Daoy (cell line): ENCODE data around the gene LZTS3. TPM values are rescaled to one million over a fixed set of nuclear protein-coding genes. Genes with fewer than 3 reads are reported as not detected.
A peak's percentile ranks its signal among the peaks of the same experiment; 100 is the strongest.
"Not testable (repeated sequence)": the region's sequence is repeated elsewhere in the genome, so short reads cannot be mapped to it uniquely, and the experiment has no call there.

Experiments used
- DNase-seq: peaks from one replicate; pipeline ENCODE4 v3.0.0-alpha.2; 2015; ENCODE audit warnings: low read depth
- total RNA-seq: library from RNA; depleted of rRNA; stranded (reverse); fragments of >200 nt; shearing (Covaris generic); gene quantifications from 2 replicates; pipeline ENCODE4 v1.2.3, GENCODE V29; 2014

LZTS3 gene
- total RNA-seq, 1 experiment from 2014 or later, result 1.1 TPM

DNA sequence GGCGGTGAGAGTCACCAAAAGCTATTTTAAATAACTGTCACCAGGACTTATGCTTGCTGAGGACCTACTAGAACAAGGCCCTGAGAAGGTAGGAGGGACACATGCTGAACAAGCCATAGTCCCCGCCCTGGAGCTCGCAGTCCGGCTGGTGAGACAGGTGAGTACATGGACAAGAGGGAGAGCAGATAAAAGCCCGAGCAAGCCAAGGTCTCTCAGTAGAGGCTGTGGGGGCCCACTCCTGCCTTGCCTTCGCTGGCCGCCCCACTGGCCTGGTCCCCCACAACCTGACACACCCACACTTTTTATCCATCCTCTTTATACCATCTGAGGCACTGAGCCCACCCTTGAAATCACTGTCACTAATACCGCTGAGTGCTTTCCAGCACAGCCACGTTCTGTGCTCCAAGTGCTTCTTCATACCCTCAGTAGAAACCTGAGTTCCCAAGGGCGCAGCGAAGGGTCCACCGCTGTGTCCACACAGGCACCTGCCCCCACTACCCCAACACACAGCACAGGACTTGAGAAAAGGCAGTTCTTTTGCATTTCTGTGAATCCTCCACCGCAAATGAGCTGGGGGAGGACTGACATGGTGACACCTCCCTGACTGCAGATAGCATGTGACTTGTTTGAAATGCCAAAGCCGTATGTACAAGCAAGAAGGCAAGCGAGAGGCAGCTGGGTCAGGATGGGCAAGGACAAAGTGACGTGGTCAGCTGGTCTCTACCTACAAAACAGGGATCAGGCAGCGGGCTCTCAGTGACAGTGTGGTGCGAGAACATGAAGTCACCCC is 19.1 kb upstream of the LZTS3 start:
- DNase-seq, result no peak

DNA sequence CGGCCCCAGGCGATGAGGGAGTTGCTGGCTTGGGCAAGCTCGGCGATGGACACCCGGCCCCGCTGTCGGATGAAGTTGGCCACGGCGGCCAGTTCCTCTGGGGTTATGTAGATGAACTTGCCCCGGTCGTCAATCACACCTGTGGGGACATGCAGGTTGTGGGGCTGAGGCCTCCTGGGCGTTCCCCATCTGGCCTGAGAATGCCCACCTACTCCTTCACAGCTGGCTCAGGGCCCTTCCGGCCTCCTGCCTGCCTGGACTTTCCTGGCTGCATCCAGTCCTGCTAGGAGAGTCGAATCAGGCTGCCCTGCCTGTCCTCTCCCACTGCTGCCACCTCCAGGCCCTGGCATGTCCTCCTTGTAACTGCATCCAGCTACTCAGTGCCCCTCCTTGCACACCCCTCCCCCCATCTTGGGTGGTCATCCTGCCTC is 17.3 kb upstream of the LZTS3 start:
- no peak for DNase-seq

DNA sequence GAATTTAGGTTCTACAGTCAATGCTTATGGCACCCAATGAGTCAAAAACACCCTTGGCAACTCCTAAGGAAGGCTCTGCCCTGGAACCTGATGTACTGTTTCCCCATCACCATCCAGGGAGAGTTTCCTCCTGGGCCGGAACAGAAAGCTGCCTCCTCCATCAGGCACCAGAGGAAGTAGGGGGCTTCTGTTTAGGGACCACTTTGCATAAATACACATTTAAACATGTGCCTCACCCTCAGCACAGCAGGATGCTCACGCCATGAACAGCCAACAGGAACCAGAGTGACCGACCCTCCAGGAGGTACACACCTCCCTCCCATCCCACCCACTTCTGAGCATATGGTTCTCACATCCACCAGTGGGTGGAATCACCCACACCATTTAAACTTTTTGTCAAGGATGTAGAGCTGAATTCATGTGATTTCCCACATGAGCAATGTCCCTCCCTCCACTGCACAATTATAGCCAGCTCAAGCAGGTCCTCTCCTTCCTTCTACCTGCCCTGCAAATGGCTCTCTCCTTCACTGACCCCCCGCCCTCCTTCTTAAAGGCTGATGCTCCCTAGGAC is 16.3 kb upstream of the LZTS3 start:
- no peak for DNase-seq

DNA sequence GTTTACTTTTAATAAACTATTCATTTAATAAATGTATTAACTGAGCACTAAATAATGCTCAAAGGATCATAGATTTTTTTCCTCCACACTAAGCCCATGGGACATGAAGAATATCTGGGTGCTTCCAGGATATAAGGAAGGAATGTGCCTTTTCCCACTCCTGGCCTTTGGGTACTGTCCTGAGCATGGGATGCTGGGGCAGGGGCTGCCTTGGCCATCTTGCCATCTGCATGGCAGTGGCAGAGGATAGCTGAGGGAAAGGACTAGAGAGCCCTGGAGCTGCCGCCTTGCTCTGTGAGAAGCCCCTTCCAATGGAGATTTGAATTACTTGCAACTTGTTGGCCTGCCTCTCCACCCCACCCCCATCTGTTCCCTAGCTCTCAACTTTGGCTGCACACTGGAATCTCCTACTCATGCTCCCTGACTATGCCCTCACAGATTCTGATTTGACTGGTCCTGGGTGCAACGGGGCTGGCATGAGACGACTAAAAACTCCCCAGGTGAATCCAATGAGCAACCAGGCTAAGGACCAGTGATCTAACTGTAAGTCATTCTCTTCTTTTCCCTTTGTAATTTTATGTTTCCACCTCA is 15.6 kb upstream of the LZTS3 start:
- no peak for DNase-seq

DNA sequence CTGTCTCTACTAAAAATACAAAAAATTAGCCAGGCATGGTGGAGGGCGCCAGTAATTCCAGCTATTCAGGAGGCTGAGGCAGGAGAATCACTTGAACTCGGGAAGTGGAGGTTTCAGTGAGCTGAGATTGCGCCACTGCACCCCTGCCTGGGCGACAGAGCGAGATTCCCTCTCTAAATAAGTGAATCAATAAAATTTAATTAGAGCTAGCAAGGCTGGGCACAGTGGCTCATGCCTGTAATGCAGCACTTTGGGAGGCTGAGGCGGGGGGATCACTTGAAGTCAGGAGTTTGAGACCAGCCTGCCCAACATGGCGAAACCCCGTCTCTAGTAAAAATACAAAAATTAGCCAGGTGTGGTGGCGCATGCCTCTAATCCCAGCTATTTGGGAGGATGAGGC is 14.5 kb upstream of the LZTS3 start:
- not testable (repeated sequence) for DNase-seq

DNA sequence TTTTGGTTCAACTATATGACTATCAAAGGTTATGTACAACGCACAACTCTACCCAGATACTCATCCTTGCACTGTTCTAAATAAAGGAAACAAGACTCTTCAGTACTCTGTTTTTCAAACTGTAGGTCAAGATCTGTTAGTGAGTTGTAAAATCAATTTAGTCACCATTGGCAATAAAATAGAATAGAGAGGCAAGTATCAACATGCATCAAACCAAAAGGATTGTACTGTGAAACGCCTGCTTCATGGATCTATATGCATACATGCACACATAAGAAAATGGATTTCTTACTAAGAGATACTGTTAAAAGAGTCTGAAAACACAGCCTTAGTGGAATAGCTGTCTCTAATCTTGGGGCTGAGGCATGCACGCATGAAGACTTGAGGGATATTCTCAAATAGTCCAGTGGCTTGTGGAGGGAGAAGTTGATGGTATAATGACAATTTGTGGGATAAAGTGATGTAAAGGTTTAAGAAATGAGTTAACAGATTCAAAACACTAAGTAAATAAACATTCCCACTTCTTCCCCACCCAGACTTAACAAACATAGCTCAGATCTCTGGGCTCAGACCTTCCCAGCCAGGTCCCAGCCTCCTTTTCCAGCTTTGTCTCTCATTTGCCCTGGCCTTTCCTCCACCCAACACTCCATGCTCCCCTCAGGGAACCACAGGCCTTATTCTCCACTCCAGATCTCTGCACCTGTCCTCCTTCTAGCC is 10.7 kb upstream of the LZTS3 start:
- DNase-seq, result no peak

DNA sequence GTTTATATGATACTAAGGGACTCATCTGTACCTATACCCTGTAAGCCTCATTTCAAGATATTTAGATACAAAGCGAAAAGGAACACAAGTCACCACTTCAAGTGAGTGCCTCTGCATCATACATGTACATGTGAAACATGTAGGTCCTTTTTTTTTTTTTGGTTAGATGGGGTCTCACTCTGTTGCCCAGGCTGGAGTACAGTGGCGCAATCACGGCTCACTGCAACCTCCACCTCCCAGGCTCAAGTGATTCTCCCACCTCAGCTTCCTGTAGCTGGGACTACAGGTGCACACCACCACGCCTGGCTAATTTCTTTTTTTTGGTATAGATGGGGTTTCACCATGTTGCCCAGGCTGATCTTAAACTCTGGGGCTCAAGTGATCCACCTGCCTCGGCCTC is 9.1 kb upstream of the LZTS3 start:
- DNase-seq, result not testable (repeated sequence)

DNA sequence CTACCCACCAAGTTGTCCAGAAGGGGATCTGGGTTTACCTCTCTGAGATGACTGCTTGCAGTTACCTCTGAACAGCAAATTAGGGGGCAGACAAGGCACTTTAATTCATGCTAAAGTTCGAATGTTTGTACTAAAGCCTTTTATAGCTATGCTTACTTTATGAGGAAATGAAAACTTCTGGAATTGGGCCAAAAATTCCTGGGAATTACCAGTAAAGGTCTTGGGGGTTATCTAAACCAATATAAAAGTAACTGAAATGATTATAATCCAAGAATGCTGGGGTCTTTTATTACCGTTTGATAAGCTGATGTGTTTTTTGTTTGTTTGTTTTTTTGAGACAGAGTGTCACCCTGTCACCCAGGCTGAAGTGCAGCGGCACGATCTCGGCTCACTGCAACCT is 7.9 kb upstream of the LZTS3 start:
- no peak for DNase-seq

DNA sequence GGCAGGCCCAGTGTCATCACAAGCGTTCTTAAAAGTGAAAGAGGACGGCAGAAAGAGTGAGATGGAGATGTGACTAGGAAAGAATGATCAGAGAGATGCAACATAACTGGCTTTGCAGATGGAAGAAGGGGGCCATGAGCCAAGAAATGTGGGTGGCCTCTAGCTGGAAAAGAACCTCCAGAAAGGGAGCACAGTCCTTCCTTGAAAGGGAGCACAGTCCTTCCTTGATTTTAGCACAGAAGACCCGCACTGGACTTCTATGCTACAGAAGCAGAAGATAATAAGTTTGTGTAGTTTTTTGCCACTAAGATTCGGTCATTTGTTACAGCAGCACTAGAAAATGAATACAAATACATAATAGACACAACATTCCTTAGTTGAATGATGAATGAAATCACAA is 7.0 kb upstream of the LZTS3 start:
- no peak for DNase-seq

DNA sequence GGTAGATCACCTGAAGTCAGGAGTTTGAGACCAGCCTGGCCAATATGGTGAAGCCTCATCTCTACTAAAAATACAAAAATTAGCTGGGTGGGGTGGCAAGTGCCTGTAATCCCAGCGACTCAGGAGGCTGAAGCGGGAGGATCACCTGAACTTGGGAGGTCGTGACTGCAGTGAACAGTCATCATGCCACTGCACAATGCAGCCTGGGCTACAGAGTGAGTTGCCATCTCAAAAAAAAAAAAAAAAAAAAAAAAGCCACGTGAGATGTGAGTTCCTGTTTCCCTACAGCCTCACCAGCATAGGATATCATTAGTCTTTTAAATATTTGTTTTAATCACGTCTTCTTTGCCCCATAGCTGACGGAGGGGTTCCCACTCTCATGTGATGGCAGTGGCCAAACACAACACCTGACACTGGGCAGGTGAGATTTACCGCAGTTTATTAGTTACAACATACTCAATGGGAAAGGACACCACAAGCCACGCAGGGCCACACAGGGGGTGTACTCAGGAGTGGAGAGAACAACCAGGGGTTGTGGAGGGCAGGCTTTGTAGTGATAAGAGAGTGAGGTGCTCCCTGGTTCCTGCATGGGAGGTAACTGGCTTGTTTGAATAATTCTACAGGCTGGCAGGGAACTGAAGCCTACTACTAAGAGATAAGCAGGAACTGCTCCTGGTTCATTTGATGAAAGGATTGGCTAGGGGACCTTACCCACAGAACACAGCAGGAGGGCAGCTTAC is 4.6 kb upstream of the LZTS3 start:
- no peak for DNase-seq

DNA sequence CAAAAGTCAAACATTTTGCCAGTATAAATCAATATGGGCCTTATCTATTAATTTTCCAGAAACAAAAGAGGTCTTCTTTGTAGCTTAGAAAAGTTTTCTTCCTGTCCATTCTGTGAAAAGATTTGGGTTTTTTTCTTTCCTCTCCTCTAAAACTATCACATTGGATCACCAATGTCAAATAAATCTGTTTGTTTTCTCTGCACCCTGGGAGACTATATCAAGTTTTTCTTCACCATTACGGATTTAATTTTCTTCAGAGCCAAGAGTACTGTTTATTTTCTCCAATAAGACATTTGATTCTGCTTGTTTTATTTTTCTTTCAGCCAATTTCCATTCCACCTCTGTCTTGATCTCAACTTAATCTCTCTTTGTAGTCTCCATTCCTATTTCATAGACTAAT is 1.9 kb upstream of the LZTS3 start:
- DNase-seq, result no peak

DNA sequence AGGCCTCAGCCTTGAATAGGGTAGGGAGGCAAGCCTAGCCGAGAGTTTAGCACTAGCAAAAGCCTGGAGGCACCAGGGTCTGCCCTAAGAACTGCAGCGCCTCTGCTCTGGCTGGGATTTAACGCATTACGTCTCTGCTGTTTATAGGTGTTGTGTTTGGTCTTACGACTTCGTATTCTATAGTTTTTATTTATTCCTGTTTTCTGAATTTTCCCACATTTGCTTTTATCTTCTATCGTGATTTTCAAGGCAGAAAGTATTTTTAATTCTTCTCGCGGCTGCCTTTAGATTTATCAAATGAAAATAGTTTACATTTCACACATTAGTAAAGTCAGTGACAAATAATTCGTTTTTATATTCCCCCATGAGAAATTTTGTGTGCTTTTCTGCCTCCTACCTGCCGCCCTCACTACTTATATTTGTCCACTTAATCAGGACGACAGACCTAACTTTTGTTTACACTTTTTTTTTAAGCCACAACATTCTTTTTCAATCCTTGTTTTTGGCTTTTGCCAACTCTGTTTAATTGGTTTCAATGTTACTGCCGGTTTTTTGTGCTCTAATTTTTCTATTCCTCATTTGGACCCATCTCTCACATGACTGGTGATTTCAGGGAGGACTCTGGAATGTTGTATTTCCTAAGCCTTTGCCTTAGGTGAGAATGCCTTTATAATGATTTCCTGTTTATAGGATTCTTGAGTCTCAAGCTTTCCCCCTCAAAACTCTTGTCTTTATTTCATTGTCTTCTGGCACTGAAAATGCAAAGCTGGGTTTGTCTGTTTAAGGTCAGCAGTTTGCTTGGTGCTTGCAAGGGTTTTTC is 1.3 kb upstream of the LZTS3 start:
- no peak for DNase-seq

DNA sequence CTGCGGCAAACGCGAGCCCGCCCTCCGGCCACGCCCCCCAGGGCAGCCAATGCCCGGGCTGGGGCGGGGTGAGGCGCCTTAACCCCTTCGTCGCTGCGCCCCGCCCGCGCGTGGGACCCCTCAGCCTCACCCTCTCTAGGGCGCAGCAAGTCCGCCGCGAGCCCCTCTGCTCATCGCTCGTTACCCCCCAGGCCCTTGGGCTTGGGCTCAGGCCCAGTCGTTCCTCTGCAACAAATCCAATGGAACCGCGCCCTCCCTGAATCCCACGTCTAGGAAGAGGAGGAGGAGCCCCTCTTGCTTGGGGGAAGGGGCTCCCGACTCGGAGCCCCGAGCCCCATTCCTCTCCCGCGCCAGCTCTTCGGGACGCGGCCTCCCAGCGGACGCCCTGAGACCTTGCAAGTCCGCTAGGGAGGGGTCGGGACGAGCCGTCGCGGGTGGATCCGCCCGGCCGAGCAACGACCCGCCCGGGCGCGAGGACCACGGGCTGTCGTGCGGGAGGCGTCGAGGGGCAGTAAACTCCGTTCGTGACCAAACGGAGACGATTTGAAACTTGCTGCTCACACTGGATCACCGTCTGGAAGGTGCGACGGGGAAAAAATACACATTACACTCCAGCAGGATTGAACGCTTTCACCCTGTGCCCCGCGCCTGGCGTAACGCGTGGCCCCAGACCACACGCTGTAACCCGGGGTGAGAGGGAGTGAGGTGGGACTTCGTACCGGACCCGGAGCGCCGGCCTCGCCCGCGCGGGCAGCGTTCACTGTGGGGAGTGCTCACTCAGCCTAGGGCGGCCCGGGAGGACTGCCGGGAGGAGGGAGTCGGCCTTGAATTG is 477 bp upstream of the LZTS3 start:
- DNase-seq, result peak; percentile 89

DNA sequence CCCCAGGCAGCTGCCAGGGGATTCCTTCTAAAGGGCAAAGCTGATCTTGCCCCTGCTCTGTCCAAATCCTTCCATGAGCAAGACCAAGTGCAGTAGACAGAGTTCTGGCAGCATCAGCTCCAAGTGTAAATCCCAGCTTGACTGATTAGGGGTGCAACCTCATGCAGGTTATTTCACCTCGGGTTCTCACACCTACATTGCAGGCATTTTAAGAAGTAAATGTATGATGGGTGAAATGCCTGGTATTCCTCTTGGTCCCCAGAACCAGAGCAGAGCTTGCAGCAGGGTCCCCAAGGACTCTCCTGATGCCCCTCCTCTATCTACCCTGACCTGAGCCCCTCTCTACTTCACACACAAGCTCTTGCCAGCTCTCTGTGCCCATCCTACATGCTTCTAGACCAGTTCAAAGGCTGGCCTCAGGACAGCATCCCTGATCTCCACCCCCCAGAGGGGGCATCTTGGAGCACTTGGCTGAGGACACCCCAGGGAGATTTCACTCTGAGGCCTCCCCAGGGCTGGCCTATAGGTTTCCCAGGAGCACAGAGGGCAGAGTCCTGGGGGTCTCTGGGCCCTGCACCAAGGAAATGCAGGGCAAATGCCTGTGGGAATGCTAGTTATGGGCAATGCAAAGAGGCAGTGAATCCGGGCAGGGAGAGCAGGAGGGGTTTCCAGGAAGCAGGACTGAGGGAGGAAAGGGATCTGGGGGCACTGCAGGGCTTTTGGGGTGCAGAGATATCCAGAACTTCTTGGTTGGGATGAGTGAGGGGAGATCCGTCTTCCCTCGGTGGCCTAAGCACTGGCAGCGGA is 1.0 kb downstream of the LZTS3 start:
- no peak for DNase-seq

DNA sequence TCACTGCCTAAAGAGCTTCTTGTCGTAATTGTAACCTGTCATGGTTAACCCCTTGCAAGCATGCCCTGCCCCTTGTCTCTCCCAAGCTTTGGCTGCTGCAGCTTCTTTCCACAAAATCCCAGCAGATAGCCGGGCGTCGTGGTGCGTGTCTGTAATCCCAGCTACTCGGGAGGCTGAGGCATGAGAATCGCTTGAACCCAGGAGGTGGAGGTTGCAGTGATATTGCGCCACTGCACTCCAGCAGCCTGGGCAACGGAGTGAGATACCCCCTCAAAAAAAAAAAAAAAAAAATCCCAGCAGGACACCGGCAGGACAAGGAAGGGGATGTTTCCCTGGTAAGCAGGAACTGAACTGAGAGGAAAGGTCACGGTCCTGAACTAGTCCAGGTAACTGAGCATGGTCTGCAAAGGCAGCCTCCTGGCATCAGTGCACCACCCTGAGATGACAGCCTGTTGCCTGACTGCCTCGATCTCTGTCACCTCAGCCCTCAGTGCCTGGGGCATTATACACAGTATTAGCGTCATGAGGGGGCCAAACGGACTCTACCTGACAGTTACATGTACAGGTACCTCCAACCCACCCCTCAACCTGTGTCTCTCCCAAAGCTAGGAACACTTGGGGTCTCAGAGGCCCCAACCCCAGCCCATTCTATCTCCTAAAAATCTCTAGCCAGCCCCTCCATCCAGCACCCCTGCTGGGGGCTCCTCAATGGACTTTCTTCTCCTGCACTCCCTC is 1.8 kb downstream of the LZTS3 start:
- DNase-seq, result no peak

DNA sequence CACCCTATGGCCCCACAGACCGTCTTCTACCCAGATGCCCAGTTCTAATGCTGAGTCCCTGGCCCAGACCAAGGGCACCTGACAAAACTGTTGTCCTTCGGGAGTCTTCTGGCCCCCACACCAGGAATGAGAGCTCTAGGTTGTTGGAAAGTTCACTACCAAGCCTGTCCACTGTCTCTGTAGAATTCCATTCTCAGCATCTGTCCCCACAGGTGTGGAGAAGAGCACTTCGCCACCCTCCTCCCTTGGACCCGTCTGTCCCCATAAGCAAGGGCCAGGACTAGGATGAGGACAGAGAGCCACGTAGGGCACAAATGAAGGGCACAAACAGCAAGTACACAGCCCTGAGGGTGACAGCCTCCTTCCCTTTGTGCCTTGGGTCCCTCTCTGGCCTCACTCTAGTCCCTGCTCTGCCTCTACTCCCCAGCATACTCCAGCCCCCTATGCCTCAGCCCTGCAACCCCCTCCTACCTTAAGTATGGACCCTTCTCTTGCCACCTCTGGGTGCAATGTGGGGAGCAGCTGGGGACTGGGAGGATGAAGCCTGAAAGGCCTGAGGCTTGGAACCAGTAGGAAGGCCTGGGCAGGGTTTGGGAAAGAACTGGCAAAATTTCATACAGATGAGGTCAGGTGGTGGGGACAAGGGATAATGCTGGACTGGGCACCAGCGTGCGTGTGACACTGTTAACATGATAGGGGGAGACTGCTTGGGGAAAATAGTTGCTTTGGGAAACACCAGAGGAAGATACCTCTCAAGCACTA is 4.3 kb downstream of the LZTS3 start:
- no peak for DNase-seq

DNA sequence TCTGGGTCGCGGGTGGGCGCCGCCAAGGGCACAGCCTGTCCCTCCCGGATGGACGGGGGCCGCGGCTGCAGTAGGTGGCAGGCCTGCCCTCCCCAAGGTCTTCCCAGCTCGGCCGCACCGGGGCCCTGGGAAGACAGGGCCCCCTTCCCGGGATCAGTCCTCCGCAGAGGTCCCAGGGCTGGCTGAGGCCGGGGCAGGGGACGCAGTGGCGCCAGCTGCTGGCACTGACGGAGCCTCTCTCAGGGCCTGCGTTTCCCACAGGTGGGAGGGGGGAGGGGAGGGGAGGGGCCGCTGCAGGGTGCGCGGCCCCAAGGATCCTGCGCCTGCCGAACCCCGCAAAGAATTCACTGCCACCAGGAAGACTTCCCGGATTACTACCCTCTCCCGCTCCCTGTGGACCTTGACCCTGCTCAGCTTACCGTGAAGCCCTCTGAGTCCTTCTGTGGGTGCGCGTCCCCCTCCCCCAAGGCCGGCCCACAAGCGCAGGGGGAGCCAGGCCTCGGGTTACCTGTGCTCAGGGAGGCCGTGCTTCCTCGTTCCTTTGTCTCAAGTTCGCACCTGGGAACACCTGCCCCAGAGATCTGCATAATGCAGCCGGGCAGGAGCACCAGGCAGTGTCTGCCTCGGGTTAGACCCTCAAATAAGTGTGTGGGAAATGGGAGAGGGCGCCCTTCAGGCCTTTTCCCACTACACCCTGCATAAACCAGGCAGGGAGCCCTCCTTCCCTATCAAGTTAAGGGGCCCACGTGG is 5.1 kb downstream of the LZTS3 start:
- DNase-seq, result no peak
